GM23248 (cell line): ENCODE measurements around the gene KCNMA1.

Experiments
- EZH2 ChIP-seq: fragments of 200-600 bp; sonication (generic); IDR thresholded peaks from 2 replicates; pipeline ENCODE4 v1.6.1; 2018; ENCODE audit warnings: antibody characterized with exemption, mild to moderate bottlenecking; ENCODE audit not compliant: insufficient read depth, poor library complexity, severe bottlenecking
- EZH2phosphoT487 ChIP-seq: fragments of 200-600 bp; sonication (generic); IDR thresholded peaks from 2 replicates; pipeline ENCODE4 v1.6.1; 2018; ENCODE audit warnings: antibody characterized with exemption, moderate library complexity, mild to moderate bottlenecking, low read depth; ENCODE audit not compliant: insufficient read depth

DNA sequence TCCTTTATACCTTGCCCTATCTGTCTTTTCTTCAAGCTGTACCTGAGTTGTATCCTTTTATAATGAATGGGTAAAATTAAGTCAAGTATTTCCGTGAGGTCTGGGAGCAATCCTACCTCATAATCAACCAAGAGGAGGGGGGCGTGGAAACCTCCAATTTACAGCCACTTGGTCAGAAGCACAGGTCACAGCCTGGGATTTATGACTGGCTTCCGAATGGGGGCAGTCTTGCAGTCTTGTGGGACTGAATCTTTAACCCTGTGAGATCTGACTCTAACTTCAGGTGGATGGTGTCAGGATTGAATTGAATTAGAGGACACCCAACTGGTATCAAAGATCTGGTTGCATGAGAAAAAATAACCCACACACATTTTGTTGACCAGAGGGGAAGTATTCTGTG lies 23.5 kb upstream of the KCNMA1 start:
- TF ChIP-seq EZH2phosphoT487 (no peak), EZH2 (no peak)
